GM13976 (cell line): ENCODE measurements around the gene STMN1.

Experiments
- DNase-seq: peaks from one replicate; pipeline ENCODE4 v3.0.0; 2012; ENCODE audit warnings: low spot score
- in situ Hi-C: fragments of 300-500 bp; cut with MboI; formaldehyde crosslinking; loops from one replicate; pipeline ENCODE4 v1.12.0; 2022; ENCODE audit warnings: low sequenced_read_pairs, mixed read lengths, inconsistent platforms; ENCODE audit not compliant: unreplicated experiment
- TF ChIP-seq, protein P1 (sequence below): IDR thresholded peaks from 2 replicates; pipeline ENCODE4 v1.5.1; 2012; ENCODE audit warnings: borderline replicate concordance, mild to moderate bottlenecking; ENCODE audit not compliant: insufficient read depth; ENCODE audit errors: extremely low read depth, missing control alignments, control extremely low read depth

STMN1 gene

DNA sequence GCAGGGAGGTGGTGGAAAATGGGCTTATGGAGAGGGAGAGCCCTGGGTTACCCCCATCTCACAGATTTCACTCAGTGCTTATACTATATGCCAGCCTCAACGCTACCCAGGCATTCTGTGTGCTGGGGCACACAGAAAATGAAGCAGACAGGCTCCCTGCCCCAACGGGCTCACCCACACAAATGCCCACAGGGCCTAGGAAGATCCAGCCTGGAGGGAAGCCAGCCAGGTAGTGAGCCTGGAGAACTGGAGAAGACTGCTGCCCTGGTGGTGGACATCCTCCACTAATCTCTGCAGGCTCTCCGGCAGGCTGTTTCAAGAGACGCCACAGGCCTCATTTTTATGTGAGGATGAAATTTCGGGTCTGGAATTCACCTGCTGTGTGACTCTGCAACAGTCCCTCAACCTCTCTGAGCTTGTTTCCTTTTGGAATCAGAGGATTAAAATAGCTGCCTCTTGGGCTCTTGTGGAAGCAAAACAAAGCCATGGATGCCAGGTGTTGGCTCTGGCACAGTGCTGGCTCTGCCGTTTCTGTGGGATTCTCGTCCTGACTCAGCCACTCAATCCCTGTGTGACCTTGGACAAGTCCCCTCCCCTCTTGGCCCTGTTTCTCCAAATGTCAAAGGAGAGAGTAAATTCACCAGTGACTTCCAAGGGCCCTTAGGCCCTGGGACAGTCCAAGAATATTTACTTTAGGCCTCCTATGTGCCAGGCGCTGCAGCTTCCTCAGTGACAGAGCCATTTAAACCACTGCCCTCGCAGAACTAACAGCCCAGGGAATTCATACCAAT is 34.3 kb downstream of the STMN1 start:
- in situ Hi-C loops, result no loop called here
- no peak for DNase-seq
- TF ChIP-seq, protein P1, sequence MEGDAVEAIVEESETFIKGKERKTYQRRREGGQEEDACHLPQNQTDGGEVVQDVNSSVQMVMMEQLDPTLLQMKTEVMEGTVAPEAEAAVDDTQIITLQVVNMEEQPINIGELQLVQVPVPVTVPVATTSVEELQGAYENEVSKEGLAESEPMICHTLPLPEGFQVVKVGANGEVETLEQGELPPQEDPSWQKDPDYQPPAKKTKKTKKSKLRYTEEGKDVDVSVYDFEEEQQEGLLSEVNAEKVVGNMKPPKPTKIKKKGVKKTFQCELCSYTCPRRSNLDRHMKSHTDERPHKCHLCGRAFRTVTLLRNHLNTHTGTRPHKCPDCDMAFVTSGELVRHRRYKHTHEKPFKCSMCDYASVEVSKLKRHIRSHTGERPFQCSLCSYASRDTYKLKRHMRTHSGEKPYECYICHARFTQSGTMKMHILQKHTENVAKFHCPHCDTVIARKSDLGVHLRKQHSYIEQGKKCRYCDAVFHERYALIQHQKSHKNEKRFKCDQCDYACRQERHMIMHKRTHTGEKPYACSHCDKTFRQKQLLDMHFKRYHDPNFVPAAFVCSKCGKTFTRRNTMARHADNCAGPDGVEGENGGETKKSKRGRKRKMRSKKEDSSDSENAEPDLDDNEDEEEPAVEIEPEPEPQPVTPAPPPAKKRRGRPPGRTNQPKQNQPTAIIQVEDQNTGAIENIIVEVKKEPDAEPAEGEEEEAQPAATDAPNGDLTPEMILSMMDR, result no peak

DNA sequence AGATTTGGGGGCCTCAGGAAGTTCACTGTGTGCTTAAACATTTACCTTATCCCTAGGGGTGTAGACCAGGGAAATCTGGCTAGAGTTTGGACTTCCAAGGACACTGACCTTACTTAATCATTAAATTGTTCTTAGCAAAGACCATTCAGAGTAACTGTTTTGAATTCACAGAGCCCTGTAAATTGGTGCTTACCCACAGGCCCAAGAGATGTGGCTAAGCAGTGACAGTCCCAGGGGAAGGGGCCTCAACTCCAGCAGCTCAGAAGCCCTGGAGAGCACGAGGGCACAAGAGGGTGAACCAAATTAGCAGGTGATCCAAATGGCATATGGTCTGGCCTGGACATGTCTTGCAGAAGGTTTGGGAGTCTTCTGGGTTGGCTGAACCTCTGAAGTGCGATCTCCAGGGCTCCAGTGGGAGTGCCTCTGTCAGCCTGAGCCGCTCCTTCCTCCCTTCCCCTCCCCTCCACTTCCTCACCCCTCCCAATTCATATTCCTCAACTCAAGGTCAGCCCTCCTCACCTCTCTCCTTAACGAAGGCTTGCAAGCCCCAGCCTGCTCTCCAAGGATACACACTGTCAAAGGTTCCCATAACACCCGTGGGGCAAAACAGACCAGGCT is 35.0 kb downstream of the STMN1 start:
- TF ChIP-seq, protein P1, result no peak
- in situ Hi-C loops, result no loop called here
- DNase-seq, result no peak

DNA sequence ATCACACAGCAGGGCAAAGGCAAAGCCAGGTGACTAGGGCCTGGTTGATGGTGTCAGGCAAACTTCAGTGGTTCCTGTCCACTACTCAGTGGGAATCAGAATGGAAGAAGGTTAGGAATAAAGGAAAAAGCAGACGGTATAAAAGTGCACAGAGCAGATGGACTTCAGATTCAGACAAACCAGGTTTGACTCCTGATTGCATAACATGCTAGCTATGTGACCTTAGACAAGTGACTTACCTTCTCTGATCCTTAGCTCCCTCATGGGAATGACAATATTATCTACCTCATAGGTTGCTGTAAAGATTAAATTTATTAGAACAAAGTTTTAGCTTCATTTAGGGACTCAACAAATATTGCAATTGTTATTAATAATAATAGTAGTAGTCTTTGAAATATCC is 35.6 kb downstream of the STMN1 start:
- in situ Hi-C loops, result no loop called here
- DNase-seq, result no peak
- TF ChIP-seq, protein P1, result no peak

DNA sequence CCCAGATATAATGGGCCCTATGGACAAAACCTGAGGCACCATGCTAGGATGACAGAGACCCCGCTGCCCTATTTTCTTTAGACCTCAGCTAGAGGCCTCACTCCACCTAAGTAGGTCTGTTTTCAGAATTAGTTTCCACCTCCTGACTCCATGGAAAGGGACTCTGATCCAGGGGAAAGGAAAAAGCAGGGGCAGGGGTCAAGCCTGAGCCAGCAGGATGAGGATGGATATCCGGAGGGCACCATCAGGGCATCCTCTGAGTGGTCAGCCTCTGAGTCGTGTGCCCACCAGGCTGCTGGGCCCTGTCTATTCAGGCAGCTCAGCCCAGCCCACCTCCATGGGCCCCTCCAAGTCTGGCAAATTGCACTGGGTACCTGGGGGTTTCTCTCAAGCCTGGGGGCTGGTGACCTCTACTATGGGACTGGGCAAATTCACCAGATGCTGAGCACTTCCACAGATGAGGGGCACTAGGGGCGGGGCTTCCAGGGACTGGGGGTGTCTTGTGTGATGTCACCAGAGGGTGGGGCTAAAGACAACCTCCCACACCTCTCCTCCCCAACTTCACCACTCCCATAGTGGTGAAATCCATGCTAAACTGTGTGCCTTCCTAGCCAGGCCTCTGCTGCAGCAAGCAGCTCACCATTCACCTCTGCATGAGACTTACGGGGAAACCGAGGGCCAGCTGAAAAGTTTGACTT is 36.2 kb downstream of the STMN1 start:
- TF ChIP-seq, protein P1, result no peak
- no peak for DNase-seq
- in situ Hi-C loops, result no loop called here

DNA sequence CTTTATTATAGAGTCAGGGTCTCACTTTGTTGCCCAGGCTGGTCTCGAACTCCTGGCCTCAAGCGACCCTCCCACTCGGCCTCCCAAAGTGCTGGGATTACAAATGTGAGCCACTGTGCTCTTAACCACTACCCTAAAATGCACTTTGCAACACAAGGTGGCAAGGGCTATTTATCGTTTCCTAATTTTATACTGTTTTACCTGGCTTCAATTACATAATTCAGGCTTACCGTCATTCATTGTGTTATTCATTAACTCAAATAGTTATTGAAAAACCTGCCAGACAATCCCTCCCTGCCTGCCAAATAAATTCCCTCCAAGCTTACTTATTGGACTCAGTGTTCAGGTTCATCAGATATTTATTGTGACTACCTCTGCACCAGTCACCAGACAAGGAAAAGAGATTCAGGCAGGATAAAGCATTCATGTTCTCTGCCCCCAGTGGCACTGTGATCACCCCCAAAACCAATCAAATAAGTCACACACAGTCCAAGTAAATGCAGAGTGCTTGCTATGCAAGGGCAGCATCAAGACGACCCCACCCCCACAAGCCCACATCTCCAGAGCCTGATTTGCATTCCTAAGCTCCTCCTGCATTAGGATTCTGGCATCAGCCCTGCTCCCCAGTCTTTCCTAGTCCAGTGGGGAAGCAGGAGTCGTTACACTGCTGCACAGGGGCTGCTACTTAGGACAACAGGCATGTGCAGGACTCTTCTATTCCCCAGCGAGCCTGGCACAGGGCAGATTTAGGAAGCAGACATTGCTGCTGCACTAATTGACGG is 38.8 kb downstream of the STMN1 start:
- in situ Hi-C loops, result no loop called here
- DNase-seq, result no peak
- TF ChIP-seq, protein P1, result no peak

DNA sequence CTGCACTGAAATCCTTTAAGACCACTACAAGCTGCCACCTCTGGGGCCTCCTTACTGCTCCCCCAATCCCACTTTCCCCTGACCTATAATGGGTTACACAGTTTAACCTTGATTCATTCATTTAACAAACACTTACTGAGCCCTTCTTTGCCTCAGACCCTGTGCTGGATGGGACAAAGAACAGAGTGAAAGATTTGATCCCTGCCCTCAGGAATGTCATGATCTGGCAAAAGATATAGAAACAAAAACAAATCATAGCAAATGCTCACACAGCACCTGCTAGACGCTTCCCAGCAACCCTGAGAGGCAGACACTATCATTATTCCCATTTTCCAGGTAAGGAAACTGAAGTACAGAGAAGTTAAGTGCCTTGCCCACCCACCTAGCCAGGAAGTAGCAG is 39.9 kb downstream of the STMN1 start:
- in situ Hi-C loops, result no loop called here
- DNase-seq, result no peak
- TF ChIP-seq, protein P1, result no peak
